Keratinocyte (primary cell): ENCODE data around the gene RAB11FIP4. TPM values are rescaled to one million over a fixed set of nuclear protein-coding genes. Genes with fewer than 3 reads are reported as not detected.

Experiments
- DNase-seq: peaks from one replicate; pipeline ENCODE4 v3.0.0-alpha.2; 2011; ENCODE audit warnings: low read depth, missing footprints, low spot score
- FAIRE-seq: peaks from 2 replicates; lab custom pipeline; 2011; peaks lifted over from hg19 to GRCh38; lab: Jason Lieb, UNC
- H2AFZ ChIP-seq: 2 replicates; pipeline ENCODE4 v1.6.0; 2012; ENCODE audit warnings: low read length, control low read depth, inconsistent platforms; ENCODE audit not compliant: control insufficient read depth
- H3K27ac ChIP-seq: 2 replicates; pipeline ENCODE4 v1.5.1; 2011; ENCODE audit warnings: low read length; ENCODE audit not compliant: control insufficient read depth, insufficient read depth
- H3K27me3 ChIP-seq: 3 replicates; pipeline ENCODE4 v1.6.0; 2011; ENCODE audit warnings: low read length; ENCODE audit not compliant: control insufficient read depth, insufficient read depth; ENCODE audit errors: extremely low read depth
- H3K36me3 ChIP-seq, 2 experiments: 2 replicates in 1 of 2; 3 replicates in 1 of 2; pipeline ENCODE4 v1.5.1; 2011; ENCODE audit warnings: low read length in 2 of 2, mild to moderate bottlenecking in 1 of 2; ENCODE audit not compliant: control insufficient read depth in 2 of 2, insufficient read depth in 2 of 2; ENCODE audit errors: extremely low read depth in 1 of 2
- H3K4me1 ChIP-seq: 3 replicates; pipeline ENCODE4 v1.5.1; 2011; ENCODE audit warnings: low read length; ENCODE audit not compliant: control insufficient read depth, insufficient read depth; ENCODE audit errors: extremely low read depth
- H3K4me2 ChIP-seq: 3 replicates; pipeline ENCODE4 v1.6.0; 2011; ENCODE audit warnings: low read depth, low read length; ENCODE audit not compliant: control insufficient read depth, insufficient read depth; ENCODE audit errors: extremely low read depth
- H3K4me3 ChIP-seq, 3 experiments: fragments of 200-600 bp in 1 of 3; sonication (generic) in 1 of 3; 2 replicates in 2 of 3; 3 replicates in 1 of 3; pipeline ENCODE4 v1.5.1; 2011 to 2016; ENCODE audit warnings: low read length in 3 of 3, mild to moderate bottlenecking in 3 of 3, control low read depth in 2 of 3, inconsistent platforms in 1 of 3, low read depth in 1 of 3, mixed read lengths in 1 of 3, mixed run types in 1 of 3, moderate library complexity in 1 of 3; ENCODE audit not compliant: control insufficient read depth in 2 of 3, insufficient read depth in 2 of 3; ENCODE audit errors: extremely low read depth in 1 of 3
- H3K79me2 ChIP-seq: 2 replicates; pipeline ENCODE4 v1.6.0; 2012; ENCODE audit warnings: low read length; ENCODE audit not compliant: control insufficient read depth, insufficient read depth
- H3K9ac ChIP-seq: 3 replicates; pipeline ENCODE4 v1.6.0; 2011; ENCODE audit warnings: low read length; ENCODE audit not compliant: control insufficient read depth, insufficient read depth; ENCODE audit errors: extremely low read depth
- H3K9me1 ChIP-seq: 3 replicates; pipeline ENCODE4 v1.6.0; 2011; ENCODE audit warnings: low read length; ENCODE audit not compliant: control insufficient read depth, insufficient read depth; ENCODE audit errors: extremely low read depth
- H3K9me3 ChIP-seq: 2 replicates; pipeline ENCODE4 v1.5.1; 2012; ENCODE audit warnings: low read depth, low read length; ENCODE audit not compliant: control insufficient read depth
- H4K20me1 ChIP-seq: 3 replicates; pipeline ENCODE4 v1.6.0; 2011; ENCODE audit warnings: low read length; ENCODE audit not compliant: control insufficient read depth, insufficient read depth; ENCODE audit errors: extremely low read depth
- CTCF ChIP-seq, 3 experiments: IDR thresholded peaks in 1 of 3; conservative IDR thresholded peaks in 1 of 3; optimal IDR thresholded peaks in 1 of 3; 2 replicates in 2 of 3; 3 replicates in 1 of 3; pipeline versions ENCODE3 to v1.5.1; 2011; ENCODE audit warnings: low read length in 3 of 3, mild to moderate bottlenecking in 3 of 3, moderate library complexity in 2 of 3, control low read depth in 1 of 3, inconsistent platforms in 1 of 3; ENCODE audit not compliant: insufficient read depth in 2 of 3; ENCODE audit errors: extremely low read depth in 1 of 3
- EZH2 ChIP-seq: IDR thresholded peaks from one replicate; pipeline ENCODE4 v1.6.1; 2012; ENCODE audit warnings: inconsistent platforms, mild to moderate bottlenecking, low read length, moderate library complexity
- dilution Hi-C: fragments of 300-500 bp; cut with MboI; formaldehyde crosslinking; loops from one replicate; pipeline ENCODE4 v1.7.0; 2020; ENCODE audit warnings: low sequenced_read_pairs; ENCODE audit not compliant: extremely low pct_ligation_motif_present
- polyA plus RNA-seq, 5 experiments: library from polyadenylated mRNA; depleted of rRNA in 3 of 5; stranded (reverse) in 3 of 5; stranded (forward) in 1 of 5; unstranded in 1 of 5; fragments of >200 nt; gene quantifications; 1 replicate in 1 of 5; 2 replicates in 3 of 5; 3 replicates in 1 of 5; pipeline versions ENCODE4 v1.2.1 to v1.2.3, GENCODE V29; 2011 to 2012; ENCODE audit warnings: missing spikeins in 2 of 5, low read depth in 1 of 5, low replicate concordance in 1 of 5

Gene RAB11FIP4
- polyA plus RNA-seq, 1 donor (not counting 4 experiments of a cell fraction or from before 2014, with no cell fraction given): 9.1 TPM

GRCh38 chr17:31456814-31457213 is 65.3 kb downstream of the RAB11FIP4 start:
- H3K27ac ChIP-seq: no peak overlapping the region
- FAIRE-seq (no peak), DNase-seq (no peak)
- no peaks in the 10 kb centered on the region for H3K79me2 ChIP-seq
- no peak overlapping the region for H3K4me3 ChIP-seq
- dilution Hi-C loops: no loop called here
- H3K27me3 ChIP-seq: no peaks in the 10 kb centered on the region
- no peak overlapping the region for H2AFZ ChIP-seq
- no peaks in the 10 kb centered on the region for H3K36me3 ChIP-seq
- no peak overlapping the region for H3K4me2 ChIP-seq
- TF ChIP-seq CTCF (optimal IDR thresholded peaks at IDR 0.05 in 1 of 3, IDR thresholded peaks at IDR 0.05 in 1 of 3, conservative IDR thresholded peaks at IDR 0.05 in 1 of 3; ENCODE audit: extremely low read depth in 1 of 3, insufficient read depth in 2 of 3, low read length in 3 of 3): no peak
- H3K9ac ChIP-seq: no peak overlapping the region
- no peaks in the 10 kb centered on the region for H3K9me1 ChIP-seq
- H3K4me1 ChIP-seq: no peaks in the 10 kb centered on the region
- no peaks in the 10 kb centered on the region for H4K20me1 ChIP-seq
- no peaks in the 10 kb centered on the region for H3K9me3 ChIP-seq

DNA sequence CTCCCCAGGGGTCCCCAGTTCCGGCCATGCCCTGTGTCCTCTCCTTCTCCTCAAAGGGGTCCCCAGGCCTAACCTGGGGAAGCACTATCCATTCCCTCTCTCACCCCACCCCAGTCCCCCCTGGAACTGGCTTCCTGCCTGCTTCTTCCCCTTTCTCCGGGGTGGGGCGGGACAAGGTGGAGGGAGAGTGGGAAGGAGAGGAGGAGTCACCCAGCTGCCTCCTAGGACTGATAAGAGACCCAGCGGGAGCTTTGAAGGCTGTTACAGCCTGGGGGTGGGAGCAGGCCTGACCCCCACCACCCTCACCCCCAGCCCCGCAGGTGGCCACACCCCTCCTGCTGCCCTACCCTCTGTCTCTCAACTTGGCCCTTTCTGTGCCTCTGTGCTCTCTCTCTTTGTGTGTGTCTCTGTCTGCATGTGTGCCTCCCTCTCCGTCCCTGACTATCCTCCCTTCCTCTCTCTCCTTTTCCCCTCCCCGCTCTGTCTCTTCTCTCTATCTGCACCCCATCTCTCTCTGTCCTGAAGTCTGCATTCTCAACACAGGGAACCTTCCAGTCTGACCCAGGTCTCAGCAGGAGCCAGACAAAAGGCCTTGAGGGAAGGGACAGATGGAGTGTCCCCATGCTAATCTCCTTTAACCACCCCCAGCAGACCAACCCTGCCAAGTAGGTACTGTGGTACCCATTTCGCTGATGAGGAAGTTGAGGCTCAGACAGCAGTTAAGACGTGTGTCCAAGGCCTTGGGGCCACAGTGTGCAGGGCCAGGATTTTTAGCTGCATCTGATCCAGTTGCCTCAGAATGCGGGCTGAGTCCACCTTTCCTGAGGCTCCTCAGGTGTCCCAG is 66.1 kb downstream of the RAB11FIP4 start:
- no peak overlapping the region for H2AFZ ChIP-seq
- no peak overlapping the region for H3K9ac ChIP-seq
- no peak overlapping the region for H3K4me3 ChIP-seq
- H3K4me1 ChIP-seq: no peaks in the 10 kb centered on the region
- TF ChIP-seq EZH2 (no peak), CTCF (optimal IDR thresholded peaks at IDR 0.05 in 1 of 3, IDR thresholded peaks at IDR 0.05 in 1 of 3, conservative IDR thresholded peaks at IDR 0.05 in 1 of 3; ENCODE audit: extremely low read depth in 1 of 3, insufficient read depth in 2 of 3, low read length in 3 of 3) (no peak)
- no peaks in the 10 kb centered on the region for H3K9me1 ChIP-seq
- no peaks in the 10 kb centered on the region for H3K36me3 ChIP-seq
- H4K20me1 ChIP-seq: no peaks in the 10 kb centered on the region
- no peak for FAIRE-seq
- DNase-seq: no peak
- H3K9me3 ChIP-seq: no peaks in the 10 kb centered on the region
- dilution Hi-C loops: no loop called here
- H3K79me2 ChIP-seq: no peaks in the 10 kb centered on the region
- H3K27me3 ChIP-seq: no peaks in the 10 kb centered on the region
- no peak overlapping the region for H3K4me2 ChIP-seq
- H3K27ac ChIP-seq: no peak overlapping the region
